SK-N-SH treated with all-trans-retinoic acid at 6 μM for 48 hours (cell line): ENCODE results near the gene BRD4.

Source experiments
- CSDC2 ChIP-seq: fragments of 250-450 bp; sonication (Bioruptor Pico); IDR thresholded peaks from 2 replicates; pipeline ENCODE4 v1.5.0; 2020; ENCODE audit warnings: mild to moderate bottlenecking, moderate library complexity
- OSR1 ChIP-seq: fragments of 250-450 bp; sonication (Bioruptor Pico); IDR thresholded peaks from 2 replicates; pipeline ENCODE4 v1.8.0; 2022; ENCODE audit warnings: moderate library complexity, mild to moderate bottlenecking, inconsistent platforms
- PATZ1 ChIP-seq: fragments of 250-450 bp; sonication (Bioruptor Pico); IDR thresholded peaks from 2 replicates; pipeline ENCODE4 v1.8.0; 2020; ENCODE audit warnings: mild to moderate bottlenecking, moderate library complexity, borderline replicate concordance
- ZFP30 ChIP-seq: fragments of 450-650 bp; formaldehyde crosslinking; IDR thresholded peaks from 2 replicates; pipeline ENCODE4 v1.5.0; 2022; ENCODE audit warnings: mild to moderate bottlenecking, moderate library complexity
- ZNF70 ChIP-seq: fragments of 450-650 bp; formaldehyde crosslinking; IDR thresholded peaks from 2 replicates; pipeline ENCODE4 v1.5.0; 2020; ENCODE audit warnings: mild to moderate bottlenecking, moderate library complexity
- TF ChIP-seq, protein P1 (sequence below): fragments of 250-450 bp; sonication (Bioruptor Pico); IDR thresholded peaks from 2 replicates; pipeline ENCODE4 v1.5.1; 2020; ENCODE audit warnings: low read depth, mild to moderate bottlenecking, moderate library complexity

- TF ChIP-seq ZNF70 = no peak
- TF ChIP-seq ZFP30 = no peak
- no peak for TF ChIP-seq OSR1 (CRISPR knock-in tag)
- TF ChIP-seq, protein P1, sequence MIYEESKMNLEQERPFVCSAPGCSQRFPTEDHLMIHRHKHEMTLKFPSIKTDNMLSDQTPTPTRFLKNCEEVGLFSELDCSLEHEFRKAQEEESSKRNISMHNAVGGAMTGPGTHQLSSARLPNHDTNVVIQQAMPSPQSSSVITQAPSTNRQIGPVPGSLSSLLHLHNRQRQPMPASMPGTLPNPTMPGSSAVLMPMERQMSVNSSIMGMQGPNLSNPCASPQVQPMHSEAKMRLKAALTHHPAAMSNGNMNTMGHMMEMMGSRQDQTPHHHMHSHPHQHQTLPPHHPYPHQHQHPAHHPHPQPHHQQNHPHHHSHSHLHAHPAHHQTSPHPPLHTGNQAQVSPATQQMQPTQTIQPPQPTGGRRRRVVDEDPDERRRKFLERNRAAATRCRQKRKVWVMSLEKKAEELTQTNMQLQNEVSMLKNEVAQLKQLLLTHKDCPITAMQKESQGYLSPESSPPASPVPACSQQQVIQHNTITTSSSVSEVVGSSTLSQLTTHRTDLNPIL = no peak
- no peak for TF ChIP-seq CSDC2 (CRISPR knock-in tag)
- TF ChIP-seq PATZ1 (CRISPR knock-in tag) = no peak
Measured at GRCh38 chr19:15294561-15294990, 37.8 kb downstream of the BRD4 start.
